ENCODE data around the gene ADK. TPM values are rescaled to one million over a fixed set of nuclear protein-coding genes. Genes with fewer than 3 reads are reported as not detected.

The ADK gene
- total and polyA plus RNA-seq, 2 experiments from 2014 or later: 46.7 to 53.7 TPM

DNA sequence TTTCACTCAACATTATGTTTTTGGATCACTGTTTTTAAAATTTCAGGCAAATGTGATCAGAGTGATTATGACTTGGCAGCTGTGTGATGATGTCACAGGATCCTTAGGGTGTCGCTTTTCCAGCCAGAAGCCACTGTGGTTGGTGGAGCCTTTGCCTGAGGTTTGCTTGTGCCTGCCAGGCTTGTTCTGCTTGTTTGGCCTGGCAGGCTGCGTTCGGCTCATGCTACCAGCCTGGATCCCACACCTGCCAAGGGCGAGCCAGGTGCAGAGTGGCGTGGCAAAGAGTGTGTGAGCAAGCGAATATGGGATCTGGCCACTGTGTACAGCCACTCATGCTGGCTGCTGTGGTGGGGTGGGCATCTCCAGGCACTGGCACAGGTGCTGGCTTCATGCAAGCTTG lies 55.7 kb downstream of the ADK start:
- no peak overlapping the region for H3K4me2 ChIP-seq
- no peak overlapping the region for H3K27ac ChIP-seq
- no peaks in the 10 kb centered on the region for H3K36me3 ChIP-seq (replicated peaks; ENCODE audit: insufficient read depth, low read depth)
- H3K4me1 ChIP-seq (ENCODE audit: insufficient read depth): no peaks in the 10 kb centered on the region
- no peak overlapping the region for H2AFZ ChIP-seq
- no peak overlapping the region for H3K4me3 ChIP-seq
- H3K27me3 ChIP-seq: no peaks in the 10 kb centered on the region
- no peaks in the 10 kb centered on the region for H3K9me3 ChIP-seq (ENCODE audit: low read depth)
- TF ChIP-seq, protein P1, sequence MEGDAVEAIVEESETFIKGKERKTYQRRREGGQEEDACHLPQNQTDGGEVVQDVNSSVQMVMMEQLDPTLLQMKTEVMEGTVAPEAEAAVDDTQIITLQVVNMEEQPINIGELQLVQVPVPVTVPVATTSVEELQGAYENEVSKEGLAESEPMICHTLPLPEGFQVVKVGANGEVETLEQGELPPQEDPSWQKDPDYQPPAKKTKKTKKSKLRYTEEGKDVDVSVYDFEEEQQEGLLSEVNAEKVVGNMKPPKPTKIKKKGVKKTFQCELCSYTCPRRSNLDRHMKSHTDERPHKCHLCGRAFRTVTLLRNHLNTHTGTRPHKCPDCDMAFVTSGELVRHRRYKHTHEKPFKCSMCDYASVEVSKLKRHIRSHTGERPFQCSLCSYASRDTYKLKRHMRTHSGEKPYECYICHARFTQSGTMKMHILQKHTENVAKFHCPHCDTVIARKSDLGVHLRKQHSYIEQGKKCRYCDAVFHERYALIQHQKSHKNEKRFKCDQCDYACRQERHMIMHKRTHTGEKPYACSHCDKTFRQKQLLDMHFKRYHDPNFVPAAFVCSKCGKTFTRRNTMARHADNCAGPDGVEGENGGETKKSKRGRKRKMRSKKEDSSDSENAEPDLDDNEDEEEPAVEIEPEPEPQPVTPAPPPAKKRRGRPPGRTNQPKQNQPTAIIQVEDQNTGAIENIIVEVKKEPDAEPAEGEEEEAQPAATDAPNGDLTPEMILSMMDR (IDR thresholded peaks at IDR 0.05; ENCODE audit: poor library complexity): no peak
- TF ChIP-seq EZH2 (IDR thresholded peaks at IDR 0.05; ENCODE audit: borderline replicate concordance) (no peak), EZH2phosphoT487 (IDR thresholded peaks at IDR 0.05; ENCODE audit: low read depth, severe bottlenecking, unreplicated experiment) (no peak)
- DNase-seq (ENCODE audit: low spot score): no peak
- H4K20me1 ChIP-seq (ENCODE audit: insufficient read depth, poor library complexity, severe bottlenecking): no peaks in the 10 kb centered on the region
- WGBS (ENCODE audit: low lambda C conversion rate, missing lambda C conversion rate): 98% methylated on average over 6 of the region's 6 CpGs
- peaks cover 26% of the 10 kb centered on the region for H3K79me2 ChIP-seq
- H3K9me2 ChIP-seq (replicated peaks; ENCODE audit: insufficient read depth): no peaks in the 10 kb centered on the region

DNA sequence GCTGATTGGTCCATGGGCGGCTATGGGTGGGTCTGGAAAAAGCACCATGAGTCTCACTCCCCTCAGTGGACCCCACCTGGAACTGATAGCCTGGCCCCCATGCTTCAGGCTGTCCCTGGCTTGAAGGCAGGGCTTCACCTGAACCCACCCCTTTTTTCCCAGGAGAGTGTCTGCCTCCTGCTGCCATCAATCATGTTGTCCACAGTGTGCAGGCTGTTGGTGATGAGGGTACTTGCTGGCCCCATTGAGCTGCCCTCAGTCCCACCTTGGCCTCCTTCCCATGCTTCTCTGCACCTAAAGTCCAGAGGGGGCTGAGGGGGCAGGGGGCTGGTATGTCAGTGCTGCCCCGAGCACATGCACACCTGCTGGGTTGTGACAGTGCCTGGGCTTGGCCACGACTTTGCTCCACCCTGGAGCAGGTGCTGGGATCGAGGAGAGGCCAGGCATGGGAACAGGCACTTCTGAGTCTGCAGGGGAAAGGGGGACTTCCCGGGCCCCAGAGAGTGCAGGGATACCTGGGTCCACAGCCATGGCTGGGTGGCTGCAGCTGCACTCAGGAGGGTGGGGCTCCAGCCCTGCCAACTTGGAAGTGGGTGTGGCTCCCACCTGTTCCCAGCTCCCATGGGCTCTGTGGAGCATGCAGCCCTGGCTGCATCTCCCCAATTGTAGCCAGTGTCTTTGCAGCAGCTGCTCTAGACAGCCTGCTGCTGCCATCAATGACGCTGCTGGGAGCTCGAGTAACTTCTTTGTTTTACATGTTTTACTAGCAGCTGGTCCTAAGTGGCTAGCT lies 56.9 kb downstream of the ADK start:
- 90% methylated on average over 7 of the region's 7 CpGs for WGBS (ENCODE audit: low lambda C conversion rate, missing lambda C conversion rate)
- no peak for TF ChIP-seq EZH2phosphoT487 (IDR thresholded peaks at IDR 0.05; ENCODE audit: low read depth, severe bottlenecking, unreplicated experiment)
- TF ChIP-seq, protein P1 (IDR thresholded peaks at IDR 0.05; ENCODE audit: poor library complexity): no peak
- no peak for TF ChIP-seq EZH2 (IDR thresholded peaks at IDR 0.05; ENCODE audit: borderline replicate concordance)
- Histone ChIP-seq H3K27ac (no peak overlapping the region), H3K4me3 (no peak overlapping the region), H3K4me2 (no peak overlapping the region), H2AFZ (no peak overlapping the region), H3K79me2 (peaks cover 29% of the 10 kb centered on the region), H3K9me2 (replicated peaks; ENCODE audit: insufficient read depth) (no peaks in the 10 kb centered on the region), H3K9me3 (ENCODE audit: low read depth) (no peaks in the 10 kb centered on the region), H4K20me1 (ENCODE audit: insufficient read depth, poor library complexity, severe bottlenecking) (no peaks in the 10 kb centered on the region), H3K27me3 (no peaks in the 10 kb centered on the region), H3K36me3 (replicated peaks; ENCODE audit: insufficient read depth, low read depth) (no peaks in the 10 kb centered on the region), H3K4me1 (ENCODE audit: insufficient read depth) (no peaks in the 10 kb centered on the region)
- no peak for DNase-seq (ENCODE audit: low spot score)

DNA sequence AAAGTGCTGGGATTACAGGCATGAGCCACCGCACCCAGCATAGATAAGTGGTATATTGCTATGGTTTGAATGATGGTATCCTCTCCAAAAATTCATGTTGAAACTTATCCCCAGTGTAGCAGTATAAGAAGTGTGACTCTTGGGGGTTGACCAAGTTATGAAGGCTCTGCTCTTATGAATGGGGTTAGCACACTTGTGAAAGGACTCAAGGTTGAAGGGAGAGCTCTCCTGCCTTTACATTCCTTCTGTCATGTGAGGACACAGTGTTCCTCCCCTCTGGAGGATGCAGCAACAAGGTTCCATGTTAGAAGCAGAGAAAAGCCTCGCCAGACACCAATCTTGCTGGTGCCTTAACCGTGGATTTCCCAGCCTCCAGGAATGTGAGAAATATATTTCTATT lies 58.0 kb downstream of the ADK start:
- no peak for DNase-seq (ENCODE audit: low spot score)
- no peak overlapping the region for H2AFZ ChIP-seq
- H3K9me3 ChIP-seq (ENCODE audit: low read depth): no peaks in the 10 kb centered on the region
- peaks cover 30% of the 10 kb centered on the region for H3K79me2 ChIP-seq
- no peak overlapping the region for H3K27ac ChIP-seq
- no peaks in the 10 kb centered on the region for H3K9me2 ChIP-seq (replicated peaks; ENCODE audit: insufficient read depth)
- H3K4me2 ChIP-seq: no peak overlapping the region
- H4K20me1 ChIP-seq (ENCODE audit: insufficient read depth, poor library complexity, severe bottlenecking): no peaks in the 10 kb centered on the region
- H3K36me3 ChIP-seq (replicated peaks; ENCODE audit: insufficient read depth, low read depth): no peaks in the 10 kb centered on the region
- WGBS (ENCODE audit: low lambda C conversion rate, missing lambda C conversion rate): 96% methylated on average over 3 of the region's 3 CpGs
- no peaks in the 10 kb centered on the region for H3K4me1 ChIP-seq (ENCODE audit: insufficient read depth)
- H3K4me3 ChIP-seq: no peak overlapping the region
- TF ChIP-seq EZH2phosphoT487 (IDR thresholded peaks at IDR 0.05; ENCODE audit: low read depth, severe bottlenecking, unreplicated experiment) (no peak), EZH2 (IDR thresholded peaks at IDR 0.05; ENCODE audit: borderline replicate concordance) (no peak)
- TF ChIP-seq, protein P1 (IDR thresholded peaks at IDR 0.05; ENCODE audit: poor library complexity): no peak
- no peaks in the 10 kb centered on the region for H3K27me3 ChIP-seq
